Stomach (tissue), 4 donors: ENCODE data around the gene LAYN.

Source experiments
- EP300 ChIP-seq: sonication (generic); formaldehyde crosslinking; IDR thresholded peaks from one replicate; pipeline ENCODE4 v1.6.1; 2017; ENCODE audit warnings: antibody characterized with exemption
- POLR2A ChIP-seq, 4 donors: fragments of 450-650 bp; IDR thresholded peaks; one replicate each; pipeline ENCODE4 v1.6.1; 2016; ENCODE audit warnings: antibody characterized with exemption in 4 of 4, control low read depth in 2 of 4, mild to moderate bottlenecking in 1 of 4, moderate library complexity in 1 of 4
- TF ChIP-seq, protein P1 (sequence below), 7 experiments: fragments of 450-650 bp in 4 of 7; fragments of 200-600 bp in 3 of 7; sonication (generic) in 3 of 7; IDR thresholded peaks; one replicate each; pipeline ENCODE4 v1.5.1; 2016 to 2019; ENCODE audit warnings: antibody characterized with exemption in 7 of 7, control low read depth in 2 of 7, mild to moderate bottlenecking in 1 of 7

DNA sequence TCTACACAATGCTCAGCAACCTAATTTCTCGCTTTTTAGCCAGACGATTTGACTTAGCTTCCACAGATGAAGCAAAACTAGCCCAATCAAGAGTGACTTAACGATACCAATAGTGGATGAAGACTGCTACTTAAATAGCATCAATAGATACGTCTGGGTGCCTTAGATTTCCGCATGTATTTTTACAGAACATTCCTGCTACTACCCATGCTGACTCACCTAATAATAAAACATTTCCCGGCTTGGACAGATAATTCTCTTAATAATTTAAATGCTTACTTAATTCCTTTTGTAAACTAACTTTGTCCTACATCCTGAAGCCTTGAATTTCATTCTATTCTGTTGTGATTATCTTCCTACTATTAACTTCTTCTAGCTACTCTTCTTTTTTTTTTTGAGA, 5.2 kb upstream of the LAYN start:
- TF ChIP-seq, protein P1, sequence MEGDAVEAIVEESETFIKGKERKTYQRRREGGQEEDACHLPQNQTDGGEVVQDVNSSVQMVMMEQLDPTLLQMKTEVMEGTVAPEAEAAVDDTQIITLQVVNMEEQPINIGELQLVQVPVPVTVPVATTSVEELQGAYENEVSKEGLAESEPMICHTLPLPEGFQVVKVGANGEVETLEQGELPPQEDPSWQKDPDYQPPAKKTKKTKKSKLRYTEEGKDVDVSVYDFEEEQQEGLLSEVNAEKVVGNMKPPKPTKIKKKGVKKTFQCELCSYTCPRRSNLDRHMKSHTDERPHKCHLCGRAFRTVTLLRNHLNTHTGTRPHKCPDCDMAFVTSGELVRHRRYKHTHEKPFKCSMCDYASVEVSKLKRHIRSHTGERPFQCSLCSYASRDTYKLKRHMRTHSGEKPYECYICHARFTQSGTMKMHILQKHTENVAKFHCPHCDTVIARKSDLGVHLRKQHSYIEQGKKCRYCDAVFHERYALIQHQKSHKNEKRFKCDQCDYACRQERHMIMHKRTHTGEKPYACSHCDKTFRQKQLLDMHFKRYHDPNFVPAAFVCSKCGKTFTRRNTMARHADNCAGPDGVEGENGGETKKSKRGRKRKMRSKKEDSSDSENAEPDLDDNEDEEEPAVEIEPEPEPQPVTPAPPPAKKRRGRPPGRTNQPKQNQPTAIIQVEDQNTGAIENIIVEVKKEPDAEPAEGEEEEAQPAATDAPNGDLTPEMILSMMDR (IDR thresholded peaks at IDR 0.05), result no peak
- TF ChIP-seq POLR2A (IDR thresholded peaks at IDR 0.05), result no peak
- no peak for TF ChIP-seq EP300
